Neural cell (in vitro differentiated cells): ENCODE measurements around the gene LPCAT4.

ENCODE experiments used
- EZH2 ChIP-seq: fragments of 200-600, 300-800 bp; shearing (Covaris generic), sonication (generic); IDR thresholded peaks from 2 replicates; pipeline ENCODE4 v1.6.1; 2014; ENCODE audit warnings: antibody characterized with exemption, low read length, borderline replicate concordance, mild to moderate bottlenecking; ENCODE audit not compliant: insufficient read depth, poor library complexity, severe bottlenecking
- TF ChIP-seq, protein P1 (sequence below): fragments of 450-650 bp; IDR thresholded peaks from 2 replicates; pipeline ENCODE4 v1.5.1; 2014; ENCODE audit warnings: antibody characterized with exemption, mild to moderate bottlenecking, moderate library complexity; ENCODE audit not compliant: poor library complexity, severe bottlenecking

DNA sequence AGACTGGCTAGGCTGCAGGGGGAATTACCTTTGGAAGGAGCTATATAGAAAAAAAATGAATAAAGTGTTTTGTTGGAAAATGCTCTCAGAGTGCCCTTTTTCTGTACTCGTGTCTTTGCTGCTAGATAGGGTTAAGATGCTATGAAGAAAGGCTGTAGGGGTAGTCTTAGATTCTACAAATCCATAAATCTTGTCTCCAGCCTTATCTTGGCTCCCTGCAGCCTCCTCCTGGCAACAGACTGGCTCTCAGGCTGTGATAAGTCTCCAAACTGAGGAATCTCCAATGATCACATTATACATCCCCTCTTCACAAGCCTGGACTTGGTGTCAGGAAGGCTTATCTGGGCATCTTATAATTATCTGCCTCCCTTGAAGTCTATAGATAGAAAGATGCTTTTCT, 9.3 kb downstream of the LPCAT4 start:
- TF ChIP-seq, protein P1, sequence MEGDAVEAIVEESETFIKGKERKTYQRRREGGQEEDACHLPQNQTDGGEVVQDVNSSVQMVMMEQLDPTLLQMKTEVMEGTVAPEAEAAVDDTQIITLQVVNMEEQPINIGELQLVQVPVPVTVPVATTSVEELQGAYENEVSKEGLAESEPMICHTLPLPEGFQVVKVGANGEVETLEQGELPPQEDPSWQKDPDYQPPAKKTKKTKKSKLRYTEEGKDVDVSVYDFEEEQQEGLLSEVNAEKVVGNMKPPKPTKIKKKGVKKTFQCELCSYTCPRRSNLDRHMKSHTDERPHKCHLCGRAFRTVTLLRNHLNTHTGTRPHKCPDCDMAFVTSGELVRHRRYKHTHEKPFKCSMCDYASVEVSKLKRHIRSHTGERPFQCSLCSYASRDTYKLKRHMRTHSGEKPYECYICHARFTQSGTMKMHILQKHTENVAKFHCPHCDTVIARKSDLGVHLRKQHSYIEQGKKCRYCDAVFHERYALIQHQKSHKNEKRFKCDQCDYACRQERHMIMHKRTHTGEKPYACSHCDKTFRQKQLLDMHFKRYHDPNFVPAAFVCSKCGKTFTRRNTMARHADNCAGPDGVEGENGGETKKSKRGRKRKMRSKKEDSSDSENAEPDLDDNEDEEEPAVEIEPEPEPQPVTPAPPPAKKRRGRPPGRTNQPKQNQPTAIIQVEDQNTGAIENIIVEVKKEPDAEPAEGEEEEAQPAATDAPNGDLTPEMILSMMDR, result no peak
- TF ChIP-seq EZH2, result no peak
